HAP-1 (cell line): ENCODE measurements around the gene USP53.
"Not testable (repeated sequence)": the region's sequence is repeated elsewhere in the genome, so short reads cannot be mapped to it uniquely, and the experiment has no call there.

ENCODE experiments used
- DNase-seq, 2 experiments: peaks; one replicate each; pipeline ENCODE4 v3.0.0-alpha.2; 2016 to 2020; ENCODE audit warnings: low spot score in 2 of 2
- H3K27me3 ChIP-seq: fragments of 250-450 bp; sonication (Bioruptor Pico); 2 replicates; pipeline ENCODE4 v1.5.1; 2020; ENCODE audit warnings: low read depth, mild to moderate bottlenecking, moderate library complexity
- H3K36me3 ChIP-seq: fragments of 250-450 bp; sonication (Bioruptor Pico); replicated peaks from 2 replicates; pipeline ENCODE4 v1.5.1; 2020; ENCODE audit warnings: mild to moderate bottlenecking
- H3K4me1 ChIP-seq: fragments of 250-450 bp; sonication (Bioruptor Pico); 2 replicates; pipeline ENCODE4 v1.5.1; 2020; ENCODE audit warnings: mild to moderate bottlenecking
- H3K4me3 ChIP-seq: fragments of 250-450 bp; sonication (Bioruptor Pico); 2 replicates; pipeline ENCODE4 v1.5.1; 2020; ENCODE audit warnings: mild to moderate bottlenecking, moderate library complexity
- H3K9me3 ChIP-seq: fragments of 250-450 bp; sonication (Bioruptor Pico); 2 replicates; pipeline ENCODE4 v1.5.1; 2020; ENCODE audit warnings: mild to moderate bottlenecking, moderate library complexity
- in situ Hi-C: fragments of 300-500 bp; cut with MboI; formaldehyde crosslinking; loops from 3 replicates; pipeline ENCODE4 v1.14.3; 2020; ENCODE audit warnings: low sequenced_read_pairs, inconsistent platforms, mixed read lengths

USP53 gene

GRCh38 chr4:119212234-119212963 is at the start of gene USP53:
Gene USP53 (plus strand): TSS chr4:119212713. CDS start chr4:119239760, 27,047 bp downstream.
- Histone ChIP-seq H3K27me3 (no peaks in the 10 kb centered on the region), H3K9me3 (no peaks in the 10 kb centered on the region), H3K4me3 (peak within 1 kb of the TSS; percentile 87), H3K36me3 (no peaks in the 10 kb centered on the region), H3K4me1 (peaks cover 4% of the 10 kb centered on the region)
- in situ Hi-C loops: no loop called here
- peak; percentile 94 to 99 for DNase-seq

- Histone ChIP-seq H3K36me3 (no peaks in the 10 kb centered on the region), H3K27me3 (no peaks in the 10 kb centered on the region), H3K4me1 (no peaks in the 10 kb centered on the region), H3K9me3 (no peaks in the 10 kb centered on the region), H3K4me3 (no peak overlapping the region)
- in situ Hi-C loops: no loop called here
- DNase-seq: no peak
Observed at GRCh38 chr4:119165767-119166166, 46.7 kb upstream of the USP53 start.

GRCh38 chr4:119170195-119170594 is 42.3 kb upstream of the USP53 start:
- Histone ChIP-seq H3K4me1 (no peaks in the 10 kb centered on the region), H3K27me3 (no peaks in the 10 kb centered on the region), H3K9me3 (no peaks in the 10 kb centered on the region), H3K36me3 (no peaks in the 10 kb centered on the region), H3K4me3 (no peak overlapping the region)
- no peak for DNase-seq
- in situ Hi-C loops: no loop called here

- no peaks in the 10 kb centered on the region for H3K9me3 ChIP-seq
- DNase-seq: no peak
- no peaks in the 10 kb centered on the region for H3K36me3 ChIP-seq
- in situ Hi-C loops: no loop called here
- H3K4me1 ChIP-seq: no peaks in the 10 kb centered on the region
- H3K4me3 ChIP-seq: no peak overlapping the region
- no peaks in the 10 kb centered on the region for H3K27me3 ChIP-seq
Observed at GRCh38 chr4:119172223-119172622, 40.3 kb upstream of the USP53 start.

GRCh38 chr4:119173729-119174361 is 38.7 kb upstream of the USP53 start:
- H3K27me3 ChIP-seq, H3K36me3 ChIP-seq, in situ Hi-C loops, DNase-seq, H3K4me1 ChIP-seq, H3K9me3 ChIP-seq, H3K4me3 ChIP-seq: not testable (repeated sequence)

- Histone ChIP-seq H3K4me1 (no peaks in the 10 kb centered on the region), H3K4me3 (no peak overlapping the region), H3K36me3 (no peaks in the 10 kb centered on the region), H3K9me3 (no peaks in the 10 kb centered on the region), H3K27me3 (no peaks in the 10 kb centered on the region)
- DNase-seq: peak in 1 of 2 experiments; percentile 1
- in situ Hi-C loops: no loop called here
Observed at GRCh38 chr4:119179011-119179410, 33.5 kb upstream of the USP53 start.

GRCh38 chr4:119184128-119184527 is 28.4 kb upstream of the USP53 start:
- no peak overlapping the region for H3K4me3 ChIP-seq
- no peaks in the 10 kb centered on the region for H3K36me3 ChIP-seq
- in situ Hi-C loops: no loop called here
- no peaks in the 10 kb centered on the region for H3K27me3 ChIP-seq
- peaks cover 7% of the 10 kb centered on the region for H3K4me1 ChIP-seq
- DNase-seq: peak in 1 of 2 experiments; percentile 1
- H3K9me3 ChIP-seq: no peaks in the 10 kb centered on the region

- in situ Hi-C loops: no loop called here
- no peaks in the 10 kb centered on the region for H3K36me3 ChIP-seq
- H3K9me3 ChIP-seq: no peaks in the 10 kb centered on the region
- peaks cover 15% of the 10 kb centered on the region for H3K4me1 ChIP-seq
- DNase-seq: peak in 1 of 2 experiments; percentile 23
- no peak overlapping the region for H3K4me3 ChIP-seq
- H3K27me3 ChIP-seq: no peaks in the 10 kb centered on the region
Observed at GRCh38 chr4:119189638-119190037, 22.9 kb upstream of the USP53 start.

- Histone ChIP-seq H3K9me3 (no peaks in the 10 kb centered on the region), H3K4me3 (no peak overlapping the region), H3K4me1 (peaks cover 15% of the 10 kb centered on the region), H3K36me3 (no peaks in the 10 kb centered on the region), H3K27me3 (no peaks in the 10 kb centered on the region)
- DNase-seq: no peak
- in situ Hi-C loops: no loop called here
Observed at GRCh38 chr4:119190354-119190753, 22.2 kb upstream of the USP53 start.

- in situ Hi-C loops: no loop called here
- no peaks in the 10 kb centered on the region for H3K27me3 ChIP-seq
- H3K4me3 ChIP-seq: no peak overlapping the region
- DNase-seq: no peak
- no peaks in the 10 kb centered on the region for H3K9me3 ChIP-seq
- peaks cover 15% of the 10 kb centered on the region for H3K4me1 ChIP-seq
- H3K36me3 ChIP-seq: no peaks in the 10 kb centered on the region
Observed at GRCh38 chr4:119191505-119191904, 21.0 kb upstream of the USP53 start.

GRCh38 chr4:119197772-119198212 is 14.7 kb upstream of the USP53 start:
- no peaks in the 10 kb centered on the region for H3K27me3 ChIP-seq
- in situ Hi-C loops: no loop called here
- no peaks in the 10 kb centered on the region for H3K4me1 ChIP-seq
- H3K4me3 ChIP-seq: no peak overlapping the region
- H3K9me3 ChIP-seq: no peaks in the 10 kb centered on the region
- H3K36me3 ChIP-seq: no peaks in the 10 kb centered on the region
- no peak for DNase-seq

- DNase-seq: no peak
- in situ Hi-C loops: no loop called here
- Histone ChIP-seq H3K36me3 (no peaks in the 10 kb centered on the region), H3K27me3 (no peaks in the 10 kb centered on the region), H3K4me3 (no peak overlapping the region), H3K9me3 (no peaks in the 10 kb centered on the region), H3K4me1 (no peaks in the 10 kb centered on the region)
Observed at GRCh38 chr4:119204916-119205315, 7.6 kb upstream of the USP53 start.

- no peak for DNase-seq
- no peaks in the 10 kb centered on the region for H3K4me1 ChIP-seq
- in situ Hi-C loops: no loop called here
- H3K4me3 ChIP-seq: no peak overlapping the region
- no peaks in the 10 kb centered on the region for H3K27me3 ChIP-seq
- no peaks in the 10 kb centered on the region for H3K9me3 ChIP-seq
- no peaks in the 10 kb centered on the region for H3K36me3 ChIP-seq
Observed at GRCh38 chr4:119205690-119206089, 6.8 kb upstream of the USP53 start.

GRCh38 chr4:119206178-119206577 is 6.3 kb upstream of the USP53 start:
- H3K27me3 ChIP-seq: no peaks in the 10 kb centered on the region
- DNase-seq: no peak
- H3K4me3 ChIP-seq: no peak overlapping the region
- H3K4me1 ChIP-seq: no peaks in the 10 kb centered on the region
- no peaks in the 10 kb centered on the region for H3K36me3 ChIP-seq
- H3K9me3 ChIP-seq: no peaks in the 10 kb centered on the region
- in situ Hi-C loops: no loop called here
